ENCODE measurements around the gene MAMDC4. TPM values are rescaled to one million over a fixed set of nuclear protein-coding genes. Genes with fewer than 3 reads are reported as not detected.

The MAMDC4 gene

Small RNA genes lying within 50 kb of the gene (small RNA-seq; reads per million reads assigned to genes)
- gene MIR4292 (ENCODE audit: insufficient read depth): not detected
- gene MIR4479 (ENCODE audit: insufficient read depth): not detected
